Measurements from ENCODE around the gene KRTAP1-4. TPM values are rescaled to one million over a fixed set of nuclear protein-coding genes. Genes with fewer than 3 reads are reported as not detected.

The KRTAP1-4 gene
- total RNA-seq, 1 donor from 2014 or later: not detected

DNA sequence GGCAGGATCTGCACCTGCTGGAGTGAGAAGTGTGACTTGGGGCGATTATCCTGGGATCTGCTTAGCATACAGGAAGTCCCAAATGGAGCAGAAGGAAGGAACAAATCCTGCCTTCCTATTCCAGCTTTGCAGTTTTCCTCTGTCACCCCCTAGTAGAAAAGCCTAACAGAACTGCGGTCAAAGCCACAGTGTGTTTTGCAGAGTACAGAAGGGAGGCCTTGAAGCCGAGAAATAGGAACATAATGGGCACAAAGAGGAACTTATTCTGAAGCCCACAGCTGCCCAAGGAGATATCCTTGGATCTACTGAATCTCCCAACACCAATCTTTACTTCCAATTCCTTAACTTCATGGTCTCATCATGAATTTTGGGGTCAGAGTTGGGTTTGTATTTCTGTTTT lies 11.5 kb downstream of the KRTAP1-4 start:
- ATAC-seq (no peak), DNase-seq (no peak)
- H3K9me3 ChIP-seq: no peaks in the 10 kb centered on the region
- H3K27me3 ChIP-seq: peaks cover 5% of the 10 kb centered on the region
- no peaks in the 10 kb centered on the region for H3K4me1 ChIP-seq
- H3K27ac ChIP-seq: no peak overlapping the region
- H3K4me3 ChIP-seq: no peak overlapping the region
- TF ChIP-seq, protein P1, sequence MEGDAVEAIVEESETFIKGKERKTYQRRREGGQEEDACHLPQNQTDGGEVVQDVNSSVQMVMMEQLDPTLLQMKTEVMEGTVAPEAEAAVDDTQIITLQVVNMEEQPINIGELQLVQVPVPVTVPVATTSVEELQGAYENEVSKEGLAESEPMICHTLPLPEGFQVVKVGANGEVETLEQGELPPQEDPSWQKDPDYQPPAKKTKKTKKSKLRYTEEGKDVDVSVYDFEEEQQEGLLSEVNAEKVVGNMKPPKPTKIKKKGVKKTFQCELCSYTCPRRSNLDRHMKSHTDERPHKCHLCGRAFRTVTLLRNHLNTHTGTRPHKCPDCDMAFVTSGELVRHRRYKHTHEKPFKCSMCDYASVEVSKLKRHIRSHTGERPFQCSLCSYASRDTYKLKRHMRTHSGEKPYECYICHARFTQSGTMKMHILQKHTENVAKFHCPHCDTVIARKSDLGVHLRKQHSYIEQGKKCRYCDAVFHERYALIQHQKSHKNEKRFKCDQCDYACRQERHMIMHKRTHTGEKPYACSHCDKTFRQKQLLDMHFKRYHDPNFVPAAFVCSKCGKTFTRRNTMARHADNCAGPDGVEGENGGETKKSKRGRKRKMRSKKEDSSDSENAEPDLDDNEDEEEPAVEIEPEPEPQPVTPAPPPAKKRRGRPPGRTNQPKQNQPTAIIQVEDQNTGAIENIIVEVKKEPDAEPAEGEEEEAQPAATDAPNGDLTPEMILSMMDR (IDR thresholded peaks at IDR 0.05): no peak
- intact Hi-C loops (cut with DNase I): no loop called here
- no peaks in the 10 kb centered on the region for H3K36me3 ChIP-seq

DNA sequence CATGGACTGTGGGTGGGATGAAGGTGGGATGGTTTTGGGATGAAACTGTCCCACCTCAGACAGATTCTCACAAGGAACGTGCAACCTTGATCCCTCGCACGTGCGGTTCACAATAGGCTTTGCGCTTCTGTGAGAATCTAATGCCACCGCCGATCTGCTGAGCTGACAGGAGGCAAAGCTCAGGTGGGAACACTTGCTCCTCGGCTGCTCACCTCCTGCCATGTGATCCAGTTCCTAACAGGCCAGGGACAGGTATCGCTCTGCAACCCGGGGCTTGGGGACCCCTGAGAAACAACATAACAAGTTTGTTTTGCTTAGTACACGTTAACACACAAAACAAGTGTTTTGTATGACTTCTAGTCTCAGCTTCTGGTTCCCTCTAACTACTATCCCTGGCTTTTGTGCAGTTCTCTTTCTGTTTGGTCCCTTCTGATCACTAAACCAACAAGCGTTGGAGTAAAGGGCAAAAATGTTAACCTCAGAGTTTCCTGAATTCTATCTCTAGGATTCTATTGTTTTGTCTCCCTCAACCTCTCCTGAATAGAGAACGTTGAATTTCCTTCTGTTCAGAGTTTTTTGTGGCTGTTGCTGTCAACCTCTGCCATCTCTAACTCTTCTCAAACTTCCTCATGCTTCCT lies 13.3 kb downstream of the KRTAP1-4 start:
- Histone ChIP-seq H3K4me1 (no peaks in the 10 kb centered on the region), H3K4me3 (no peak overlapping the region), H3K27ac (no peak overlapping the region), H3K27me3 (no peaks in the 10 kb centered on the region), H3K9me3 (no peaks in the 10 kb centered on the region), H3K36me3 (no peaks in the 10 kb centered on the region)
- ATAC-seq: no peak
- intact Hi-C loops (cut with DNase I): no loop called here
- TF ChIP-seq, protein P1 (IDR thresholded peaks at IDR 0.05): no peak
- DNase-seq: no peak

DNA sequence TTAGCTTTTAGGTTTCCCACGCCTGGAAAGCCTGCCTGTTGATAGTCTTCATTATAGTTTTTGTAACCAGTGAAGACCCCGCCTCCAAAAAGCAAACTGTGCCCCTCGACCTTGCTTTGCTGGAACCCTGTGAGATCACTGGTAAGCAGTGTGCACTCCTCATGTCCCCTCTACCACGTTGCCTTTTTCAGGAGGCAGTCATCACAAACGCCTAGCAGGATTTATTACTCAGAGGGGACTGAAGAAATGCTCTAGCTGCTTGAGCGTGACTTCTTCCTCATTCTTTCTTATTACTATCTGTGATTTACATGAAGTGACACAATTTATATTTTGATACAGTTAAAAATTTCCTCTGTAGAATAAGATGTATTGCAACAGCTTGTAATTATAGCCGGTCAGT lies 14.5 kb downstream of the KRTAP1-4 start:
- Histone ChIP-seq H3K4me3 (no peak overlapping the region), H3K9me3 (no peaks in the 10 kb centered on the region), H3K4me1 (no peaks in the 10 kb centered on the region), H3K27me3 (no peaks in the 10 kb centered on the region), H3K36me3 (no peaks in the 10 kb centered on the region), H3K27ac (no peak overlapping the region)
- intact Hi-C loops (cut with DNase I): no loop called here
- TF ChIP-seq, protein P1 (IDR thresholded peaks at IDR 0.05): no peak
- DNase-seq (no peak), ATAC-seq (no peak)

DNA sequence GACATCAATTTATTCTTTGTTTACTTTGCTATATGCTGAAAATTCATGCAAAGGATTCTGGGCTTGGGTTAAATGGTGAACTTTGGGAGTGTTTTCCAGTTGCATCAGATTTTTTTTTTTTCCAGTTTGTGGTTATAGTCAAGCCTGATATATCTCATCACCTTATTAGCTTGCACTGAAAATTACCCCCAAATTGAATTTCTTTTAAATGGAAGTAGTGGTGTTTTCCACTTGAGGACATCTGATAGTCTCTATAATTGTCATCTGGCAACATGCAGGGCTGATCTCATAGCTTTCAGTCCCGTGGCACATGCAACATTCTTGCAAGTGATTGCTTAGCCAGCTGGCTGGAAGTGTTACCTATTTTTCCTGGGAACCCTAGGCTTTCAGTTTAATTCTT lies 16.4 kb downstream of the KRTAP1-4 start:
- no peaks in the 10 kb centered on the region for H3K36me3 ChIP-seq
- ATAC-seq (no peak), DNase-seq (no peak)
- TF ChIP-seq, protein P1 (IDR thresholded peaks at IDR 0.05): no peak
- intact Hi-C loops (cut with DNase I): no loop called here
- no peaks in the 10 kb centered on the region for H3K27me3 ChIP-seq
- no peak overlapping the region for H3K27ac ChIP-seq
- no peak overlapping the region for H3K4me3 ChIP-seq
- H3K4me1 ChIP-seq: no peaks in the 10 kb centered on the region
- no peaks in the 10 kb centered on the region for H3K9me3 ChIP-seq

DNA sequence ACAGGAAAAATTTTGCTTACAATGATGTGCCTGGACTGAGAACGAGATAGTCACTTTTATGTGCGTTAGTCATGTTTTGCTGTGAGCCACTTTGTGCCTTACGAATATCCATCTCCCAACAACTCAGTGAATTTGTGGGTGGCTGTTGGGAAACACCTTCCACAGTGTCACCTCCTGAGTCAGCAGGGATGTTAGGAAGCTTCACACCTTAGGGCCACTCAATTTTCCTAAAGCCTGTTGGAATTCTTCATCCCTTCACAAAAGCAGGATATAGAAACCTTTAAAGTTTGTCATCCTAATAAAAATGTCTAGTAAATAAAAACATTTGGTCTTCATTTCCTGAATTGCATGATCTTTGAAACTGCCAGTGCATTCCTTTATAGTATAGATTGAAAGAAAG lies 16.8 kb downstream of the KRTAP1-4 start:
- ATAC-seq: no peak
- Histone ChIP-seq H3K4me1 (no peaks in the 10 kb centered on the region), H3K9me3 (no peaks in the 10 kb centered on the region), H3K27ac (no peak overlapping the region), H3K36me3 (no peaks in the 10 kb centered on the region), H3K27me3 (no peaks in the 10 kb centered on the region), H3K4me3 (no peak overlapping the region)
- intact Hi-C loops (cut with DNase I): no loop called here
- TF ChIP-seq, protein P1 (IDR thresholded peaks at IDR 0.05): no peak
- DNase-seq: no peak

Data from upper lobe of right lung (tissue), 1 donor.